HG02885 (cell line): Measurements from ENCODE around the gene GPR108.
"Not testable (repeated sequence)": the region's sequence is repeated elsewhere in the genome, so short reads cannot be mapped to it uniquely, and the experiment has no call there.

Experiments
- ATAC-seq: cut with Tn5 transposase; IDR thresholded peaks from one replicate; pipeline ENCODE4 v1.9.1; 2021; ENCODE audit warnings: mild to moderate bottlenecking; ENCODE audit not compliant: unreplicated experiment, poor library complexity

The GPR108 gene

GRCh38 chr19:6737284-6737872, at the start of gene GPR108:
Gene GPR108, minus strand, starts transcription at chr19:6737580. Its CDS starts 4 bp downstream, at chr19:6737576.
- ATAC-seq: peak; percentile 76

DNA sequence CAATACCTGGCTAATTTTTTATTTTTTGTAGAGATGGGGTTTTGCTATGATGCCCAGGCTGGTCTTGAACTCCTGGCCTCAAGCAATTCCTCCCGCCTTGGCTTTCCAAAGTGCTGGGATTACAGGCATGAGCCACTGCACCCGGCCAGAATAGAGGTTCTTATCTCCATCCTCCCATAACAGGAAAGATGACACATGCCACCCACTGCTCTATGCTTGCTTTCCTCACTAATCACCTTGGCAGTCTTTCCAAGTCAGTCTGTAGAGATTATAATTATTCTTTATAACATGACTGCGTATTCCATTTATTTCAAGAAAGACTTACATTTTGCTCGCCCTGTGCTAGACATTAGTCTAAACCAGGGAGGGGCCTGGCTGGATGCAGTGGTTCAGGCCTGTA, 41.8 kb upstream of the GPR108 start:
- ATAC-seq: no peak

DNA sequence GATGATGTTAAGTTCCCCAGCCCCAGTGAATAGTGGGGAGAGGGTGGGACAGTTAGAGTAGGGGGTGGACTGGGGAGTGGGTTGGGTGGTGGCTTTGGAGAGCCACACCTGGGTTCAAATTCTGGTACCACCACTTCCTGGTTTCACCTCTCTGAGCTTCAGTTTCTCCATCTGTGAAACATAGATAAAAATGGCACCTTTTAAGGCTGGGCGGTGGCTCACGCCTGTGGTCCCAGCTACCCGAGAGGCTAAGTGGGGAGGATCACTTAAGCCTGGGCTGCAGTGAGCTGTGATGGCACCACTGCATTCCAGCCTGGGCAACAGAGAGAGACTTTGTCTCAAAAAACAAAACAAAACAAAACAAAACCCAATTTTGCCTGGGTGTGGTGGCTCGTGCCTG, 41.0 kb upstream of the GPR108 start:
- no peak for ATAC-seq

- ATAC-seq: no peak
Observed at GRCh38 chr19:6777434-6777833, 40.1 kb upstream of the GPR108 start.

DNA sequence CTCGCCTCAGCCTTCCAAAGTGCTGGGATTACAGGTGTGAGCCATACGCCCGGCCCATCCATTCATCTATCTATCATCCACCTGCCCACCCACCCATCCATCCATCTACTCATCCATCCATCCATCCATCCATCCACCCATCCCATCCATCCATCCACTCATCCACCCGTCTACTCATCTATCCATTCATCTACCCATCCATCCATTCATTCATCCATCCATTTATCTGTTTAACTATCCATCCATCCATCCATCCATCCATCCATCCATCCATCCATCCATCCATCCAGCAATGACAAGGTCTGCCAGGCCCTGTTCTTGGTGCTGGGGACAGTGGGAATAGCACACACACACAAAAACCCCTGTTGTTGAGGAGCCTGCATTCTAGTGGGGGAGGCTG, 39.6 kb upstream of the GPR108 start:
- no peak for ATAC-seq

DNA sequence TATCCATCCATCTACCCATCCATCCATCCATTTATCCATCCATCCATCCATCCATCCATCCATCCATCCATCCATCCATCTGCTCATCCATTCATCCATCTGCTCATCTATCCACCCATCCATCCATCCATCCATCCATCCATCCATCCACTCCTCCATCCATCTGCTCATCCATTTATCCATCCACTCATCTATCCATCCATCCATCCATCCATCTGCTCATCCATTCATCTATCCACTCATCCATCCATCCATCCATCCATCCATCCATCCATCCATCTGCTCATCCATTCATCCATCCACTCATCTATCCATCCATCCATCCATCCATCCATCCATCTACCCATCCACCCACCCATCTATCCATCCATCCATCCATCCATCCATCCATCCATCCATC, 38.7 kb upstream of the GPR108 start:
- ATAC-seq: not testable (repeated sequence)

DNA sequence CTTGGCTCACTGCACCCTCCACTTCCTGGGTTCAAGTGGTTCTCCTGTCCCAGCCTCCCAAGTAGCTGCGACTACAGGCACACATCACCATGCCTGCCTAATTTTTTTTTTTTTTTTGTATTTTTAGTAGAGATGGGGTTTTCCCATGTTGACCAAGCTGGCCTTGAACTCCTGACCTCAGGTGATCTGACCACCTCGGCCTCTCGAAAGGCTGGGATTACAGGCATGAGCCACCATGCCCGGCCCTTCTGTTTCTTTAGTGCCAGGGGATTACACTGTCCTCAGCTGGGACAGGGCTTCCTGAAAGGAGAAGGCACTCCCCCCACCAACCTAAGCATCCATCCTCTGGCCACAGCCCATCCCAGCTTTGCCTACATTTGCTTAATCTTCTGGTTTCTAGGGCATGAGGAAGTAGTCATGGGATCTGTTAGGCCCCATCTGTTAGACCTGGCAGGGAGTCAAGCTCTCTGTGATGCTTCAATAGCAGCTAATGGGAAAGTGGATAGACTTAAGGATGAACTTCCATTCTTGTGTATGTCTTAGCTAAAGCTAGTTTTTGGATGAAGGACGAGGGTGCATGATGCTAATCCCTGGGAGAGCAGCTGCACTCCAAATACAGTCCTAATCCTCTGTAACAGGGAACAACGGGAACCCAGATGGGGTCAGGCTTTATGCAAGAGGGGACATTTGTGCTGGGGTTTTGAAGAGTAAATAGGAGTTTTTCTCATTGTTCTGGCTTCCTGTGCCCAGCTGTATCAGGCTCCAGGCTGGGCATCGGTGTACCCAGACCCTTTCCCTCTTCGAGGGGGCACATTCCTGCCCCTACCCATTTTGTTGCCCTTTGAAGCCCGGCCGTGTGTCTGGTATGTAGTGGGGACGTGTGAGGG, 37.7 kb upstream of the GPR108 start:
- ATAC-seq: no peak

DNA sequence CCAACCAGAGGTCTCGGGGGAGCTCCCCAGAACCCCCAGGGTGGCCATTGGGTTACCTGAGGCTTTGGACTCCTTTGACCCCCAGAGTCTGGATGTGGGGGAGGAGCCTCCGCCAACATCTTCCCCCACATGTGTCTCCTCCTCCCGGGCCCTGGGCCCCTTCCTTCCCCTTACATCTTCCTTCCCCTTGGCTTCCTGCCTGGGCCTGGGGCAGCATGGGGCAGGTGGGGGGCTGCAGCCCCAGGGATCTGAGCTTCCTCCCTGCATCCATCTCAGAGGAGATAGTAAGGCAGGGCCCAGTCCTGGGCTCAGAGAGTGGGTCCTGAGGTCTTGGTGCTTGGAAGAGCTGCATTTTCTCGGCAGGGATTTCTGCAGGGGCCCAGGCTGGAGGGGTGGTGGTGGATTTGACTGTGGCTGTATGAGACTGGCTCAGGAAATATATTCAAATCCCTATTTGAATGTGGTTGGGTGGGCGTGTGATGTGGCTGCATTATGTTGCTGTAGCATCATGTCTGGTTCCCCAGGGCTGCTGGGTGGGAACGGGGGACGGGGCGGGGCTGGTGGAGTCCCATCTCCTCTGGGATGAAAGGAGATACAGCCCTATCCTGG, 36.0 kb upstream of the GPR108 start:
- peak; percentile 30 for ATAC-seq

- ATAC-seq: peak; percentile 6
Observed at GRCh38 chr19:6772866-6773322, 35.5 kb upstream of the GPR108 start.

GRCh38 chr19:6772028-6772865, 34.9 kb upstream of the GPR108 start, which contains the start of gene VAV1:
Gene VAV1, plus strand, starts transcription at chr19:6772708. Its CDS starts 100 bp downstream, at chr19:6772808.
- ATAC-seq: peak; percentile 50

- ATAC-seq: not testable (repeated sequence)
Observed at GRCh38 chr19:6771648-6772027, 34.3 kb upstream of the GPR108 start.

GRCh38 chr19:6769006-6769619, 31.7 kb upstream of the GPR108 start:
- no peak for ATAC-seq

GRCh38 chr19:6768236-6768785, 30.9 kb upstream of the GPR108 start:
- no peak for ATAC-seq

- ATAC-seq: peak; percentile 80
Observed at GRCh38 chr19:6767357-6768235, 30.2 kb upstream of the GPR108 start, which contains the start of gene SH2D3A. Gene SH2D3A, minus strand, starts transcription at chr19:6767435. Its CDS starts 3,687 bp downstream, at chr19:6763748.

GRCh38 chr19:6767081-6767356, 29.6 kb upstream of the GPR108 start:
- ATAC-seq: peak; percentile 26

- no peak for ATAC-seq
Observed at GRCh38 chr19:6766357-6767080, 29.1 kb upstream of the GPR108 start.

- no peak for ATAC-seq
Observed at GRCh38 chr19:6765738-6766356, 28.5 kb upstream of the GPR108 start.
